Measurements from ENCODE around the gene LIN7A.

LIN7A gene

GRCh38 chr12:80946591-80946990 lies 8.9 kb upstream of the LIN7A start:
- Histone ChIP-seq H3K4me1 (ENCODE audit: control insufficient read depth, insufficient read depth, low read length) (0 out of 2 replicates have a peak, but pooled peaks cover 10% of the 10 kb centered on the region), H3K27me3 (ENCODE audit: control insufficient read depth, insufficient read depth, low read length) (no peaks in the 10 kb centered on the region), H3K27ac (ENCODE audit: low read depth, low read length) (no peak overlapping the region), H3K9me3 (ENCODE audit: control insufficient read depth, insufficient read depth, low read length) (no peaks in the 10 kb centered on the region), H3K36me3 (ENCODE audit: control insufficient read depth, insufficient read depth, low read length) (no peaks in the 10 kb centered on the region), H3K9ac (ENCODE audit: low read depth, low read length) (no peak overlapping the region), H3K4me3 (ENCODE audit: low read depth, low read length) (no peak overlapping the region)

GRCh38 chr12:80943338-80943737 lies 5.6 kb upstream of the LIN7A start:
- Histone ChIP-seq H3K9ac (ENCODE audit: low read depth, low read length) (no peak overlapping the region), H3K4me1 (ENCODE audit: control insufficient read depth, insufficient read depth, low read length) (peaks cover 22% of the 10 kb centered on the region), H3K27me3 (ENCODE audit: control insufficient read depth, insufficient read depth, low read length) (peaks cover 7% of the 10 kb centered on the region), H3K27ac (ENCODE audit: low read depth, low read length) (no peak overlapping the region), H3K4me3 (ENCODE audit: low read depth, low read length) (no peak overlapping the region), H3K9me3 (ENCODE audit: control insufficient read depth, insufficient read depth, low read length) (no peaks in the 10 kb centered on the region), H3K36me3 (ENCODE audit: control insufficient read depth, insufficient read depth, low read length) (no peaks in the 10 kb centered on the region)

GRCh38 chr12:80941916-80942315 lies 4.2 kb upstream of the LIN7A start:
- no peak overlapping the region for H3K9ac ChIP-seq (ENCODE audit: low read depth, low read length)
- no peaks in the 10 kb centered on the region for H3K9me3 ChIP-seq (ENCODE audit: control insufficient read depth, insufficient read depth, low read length)
- H3K36me3 ChIP-seq (ENCODE audit: control insufficient read depth, insufficient read depth, low read length) = no peaks in the 10 kb centered on the region
- no peak overlapping the region for H3K27ac ChIP-seq (ENCODE audit: low read depth, low read length)
- peaks cover 26% of the 10 kb centered on the region for H3K4me1 ChIP-seq (ENCODE audit: control insufficient read depth, insufficient read depth, low read length)
- no peak overlapping the region for H3K4me3 ChIP-seq (ENCODE audit: low read depth, low read length)
- H3K27me3 ChIP-seq (ENCODE audit: control insufficient read depth, insufficient read depth, low read length) = peaks cover 12% of the 10 kb centered on the region

- H3K27me3 ChIP-seq (ENCODE audit: control insufficient read depth, insufficient read depth, low read length) = peaks cover 18% of the 10 kb centered on the region
- H3K4me3 ChIP-seq (ENCODE audit: low read depth, low read length) = no peak overlapping the region
- no peaks in the 10 kb centered on the region for H3K9me3 ChIP-seq (ENCODE audit: control insufficient read depth, insufficient read depth, low read length)
- H3K9ac ChIP-seq (ENCODE audit: low read depth, low read length) = no peak overlapping the region
- H3K4me1 ChIP-seq (ENCODE audit: control insufficient read depth, insufficient read depth, low read length) = peaks cover 31% of the 10 kb centered on the region
- H3K36me3 ChIP-seq (ENCODE audit: control insufficient read depth, insufficient read depth, low read length) = no peaks in the 10 kb centered on the region
- no peak overlapping the region for H3K27ac ChIP-seq (ENCODE audit: low read depth, low read length)
These were observed 1.7 kb upstream of the LIN7A start for GRCh38 chr12:80939231-80939950.

GRCh38 chr12:80938397-80938796 lies 663 bp upstream of the LIN7A start:
- Histone ChIP-seq H3K27ac (ENCODE audit: low read depth, low read length) (no peak overlapping the region), H3K36me3 (ENCODE audit: control insufficient read depth, insufficient read depth, low read length) (no peaks in the 10 kb centered on the region), H3K9ac (ENCODE audit: low read depth, low read length) (no peak overlapping the region), H3K9me3 (ENCODE audit: control insufficient read depth, insufficient read depth, low read length) (no peaks in the 10 kb centered on the region), H3K4me1 (ENCODE audit: control insufficient read depth, insufficient read depth, low read length) (peaks cover 36% of the 10 kb centered on the region), H3K4me3 (ENCODE audit: low read depth, low read length) (peak overlapping the region; percentile 98), H3K27me3 (ENCODE audit: control insufficient read depth, insufficient read depth, low read length) (peaks cover 18% of the 10 kb centered on the region)

GRCh38 chr12:80936642-80937390 lies 918 bp downstream of the LIN7A start:
- Histone ChIP-seq H3K36me3 (ENCODE audit: control insufficient read depth, insufficient read depth, low read length) (no peaks in the 10 kb centered on the region), H3K27me3 (ENCODE audit: control insufficient read depth, insufficient read depth, low read length) (peaks cover 18% of the 10 kb centered on the region), H3K9ac (ENCODE audit: low read depth, low read length) (peak overlapping the region; percentile 83), H3K4me3 (ENCODE audit: low read depth, low read length) (peak overlapping the region; percentile 98), H3K4me1 (ENCODE audit: control insufficient read depth, insufficient read depth, low read length) (peaks cover 46% of the 10 kb centered on the region), H3K9me3 (ENCODE audit: control insufficient read depth, insufficient read depth, low read length) (no peaks in the 10 kb centered on the region), H3K27ac (ENCODE audit: low read depth, low read length) (peak overlapping the region; percentile 67)

GRCh38 chr12:80936353-80936641 lies 1.4 kb downstream of the LIN7A start:
- H3K4me1 ChIP-seq (ENCODE audit: control insufficient read depth, insufficient read depth, low read length) = peaks cover 48% of the 10 kb centered on the region
- peak overlapping the region; percentile 98 for H3K4me3 ChIP-seq (ENCODE audit: low read depth, low read length)
- peak overlapping the region; percentile 67 for H3K27ac ChIP-seq (ENCODE audit: low read depth, low read length)
- peaks cover 18% of the 10 kb centered on the region for H3K27me3 ChIP-seq (ENCODE audit: control insufficient read depth, insufficient read depth, low read length)
- H3K9me3 ChIP-seq (ENCODE audit: control insufficient read depth, insufficient read depth, low read length) = no peaks in the 10 kb centered on the region
- peak overlapping the region; percentile 83 for H3K9ac ChIP-seq (ENCODE audit: low read depth, low read length)
- H3K36me3 ChIP-seq (ENCODE audit: control insufficient read depth, insufficient read depth, low read length) = no peaks in the 10 kb centered on the region

- peaks cover 18% of the 10 kb centered on the region for H3K27me3 ChIP-seq (ENCODE audit: control insufficient read depth, insufficient read depth, low read length)
These were observed 2.6 kb downstream of the LIN7A start for GRCh38 chr12:80935111-80935510.

GRCh38 chr12:80925983-80926382 lies 11.8 kb downstream of the LIN7A start:
- H3K36me3 ChIP-seq (ENCODE audit: control insufficient read depth, insufficient read depth, low read length) = no peaks in the 10 kb centered on the region
- H3K27me3 ChIP-seq (ENCODE audit: control insufficient read depth, insufficient read depth, low read length) = no peaks in the 10 kb centered on the region
- H3K9me3 ChIP-seq (ENCODE audit: control insufficient read depth, insufficient read depth, low read length) = no peaks in the 10 kb centered on the region; the same call in 1 of the 2 replicates
- H3K4me3 ChIP-seq (ENCODE audit: low read depth, low read length) = no peak overlapping the region
- no peak overlapping the region for H3K27ac ChIP-seq (ENCODE audit: low read depth, low read length)
- no peak overlapping the region for H3K9ac ChIP-seq (ENCODE audit: low read depth, low read length)
- no peaks in the 10 kb centered on the region for H3K4me1 ChIP-seq (ENCODE audit: control insufficient read depth, insufficient read depth, low read length)

More at GRCh38 chr12:80935111-80935510, 2.6 kb downstream of the LIN7A start:
- no peaks in the 10 kb centered on the region for H3K9me3 ChIP-seq (ENCODE audit: control insufficient read depth, insufficient read depth, low read length)
- H3K36me3 ChIP-seq (ENCODE audit: control insufficient read depth, insufficient read depth, low read length) = no peaks in the 10 kb centered on the region
- peaks cover 48% of the 10 kb centered on the region for H3K4me1 ChIP-seq (ENCODE audit: control insufficient read depth, insufficient read depth, low read length)
- H3K4me3 ChIP-seq (ENCODE audit: low read depth, low read length) = no peak overlapping the region
- H3K27ac ChIP-seq (ENCODE audit: low read depth, low read length) = no peak overlapping the region
- H3K9ac ChIP-seq (ENCODE audit: low read depth, low read length) = no peak overlapping the region

- Histone ChIP-seq H3K9me3 (ENCODE audit: control insufficient read depth, insufficient read depth, low read length) (no peaks in the 10 kb centered on the region; the same call in 1 of the 2 replicates), H3K27me3 (ENCODE audit: control insufficient read depth, insufficient read depth, low read length) (no peaks in the 10 kb centered on the region), H3K4me1 (ENCODE audit: control insufficient read depth, insufficient read depth, low read length) (no peaks in the 10 kb centered on the region), H3K36me3 (ENCODE audit: control insufficient read depth, insufficient read depth, low read length) (no peaks in the 10 kb centered on the region), H3K27ac (ENCODE audit: low read depth, low read length) (no peak overlapping the region), H3K9ac (ENCODE audit: low read depth, low read length) (no peak overlapping the region), H3K4me3 (ENCODE audit: low read depth, low read length) (no peak overlapping the region)
These were observed 12.5 kb downstream of the LIN7A start for GRCh38 chr12:80925237-80925636.

GRCh38 chr12:80924437-80924836 lies 13.3 kb downstream of the LIN7A start:
- Histone ChIP-seq H3K27me3 (ENCODE audit: control insufficient read depth, insufficient read depth, low read length) (no peaks in the 10 kb centered on the region), H3K9me3 (ENCODE audit: control insufficient read depth, insufficient read depth, low read length) (no peaks in the 10 kb centered on the region; the same call in 1 of the 2 replicates), H3K4me1 (ENCODE audit: control insufficient read depth, insufficient read depth, low read length) (no peaks in the 10 kb centered on the region), H3K27ac (ENCODE audit: low read depth, low read length) (no peak overlapping the region), H3K4me3 (ENCODE audit: low read depth, low read length) (no peak overlapping the region), H3K9ac (ENCODE audit: low read depth, low read length) (no peak overlapping the region), H3K36me3 (ENCODE audit: control insufficient read depth, insufficient read depth, low read length) (no peaks in the 10 kb centered on the region)
